HL-60/S4 (cell line): ENCODE data around the gene TTLL8.

Experiments used
- in situ Hi-C: fragments of 300-500 bp; cut with MboI; formaldehyde crosslinking; loops from 2 replicates; pipeline ENCODE4 v1.14.3; 2022; ENCODE audit warnings: low sequenced_read_pairs

Gene TTLL8

GRCh38 chr22:50083462-50084079 lies 25.5 kb upstream of the TTLL8 start:
- in situ Hi-C loops, result no loop called here

GRCh38 chr22:50082961-50083461 lies 24.9 kb upstream of the TTLL8 start:
- in situ Hi-C loops, result no loop called here

GRCh38 chr22:50082197-50082715 lies 24.2 kb upstream of the TTLL8 start:
- in situ Hi-C loops, result no loop called here

DNA sequence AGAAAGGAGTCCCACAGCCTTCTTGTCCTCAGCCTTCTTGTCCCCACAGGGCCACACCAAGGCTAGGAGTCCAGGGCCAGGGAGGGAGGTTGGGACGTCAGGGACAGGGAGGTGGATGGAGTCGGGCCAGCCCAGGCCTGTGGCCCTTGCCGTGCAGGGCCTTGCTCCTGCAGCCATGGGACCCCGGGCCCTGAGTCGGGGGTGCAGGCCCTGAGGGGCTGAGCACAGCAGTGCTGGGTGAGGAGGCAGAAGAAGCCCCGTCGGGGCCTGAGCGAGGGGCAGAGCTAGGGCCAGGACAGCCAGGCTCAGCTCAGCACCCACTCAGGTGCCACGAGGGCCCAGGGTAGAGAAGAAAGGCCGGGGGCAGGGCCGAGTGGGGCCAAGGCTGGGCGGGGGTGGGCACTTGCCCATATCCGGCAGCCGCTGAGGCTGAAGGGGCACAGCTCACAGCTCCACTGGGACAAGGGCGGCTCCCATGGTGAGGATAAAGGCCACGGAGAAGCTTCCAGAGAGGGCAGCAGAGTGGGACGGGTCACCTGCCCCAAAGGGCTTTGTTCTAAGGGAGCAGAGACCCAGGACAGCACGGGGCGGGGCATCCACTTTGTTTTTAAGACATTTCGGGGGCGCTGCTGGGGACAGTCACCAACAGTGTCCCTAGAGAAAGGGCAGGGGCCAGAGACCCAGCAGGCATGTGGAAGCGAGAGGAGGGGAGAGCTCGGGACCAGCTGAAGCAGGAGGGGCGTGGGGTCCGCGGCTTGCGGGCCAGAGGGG lies 23.5 kb upstream of the TTLL8 start:
- in situ Hi-C loops, result no loop called here

DNA sequence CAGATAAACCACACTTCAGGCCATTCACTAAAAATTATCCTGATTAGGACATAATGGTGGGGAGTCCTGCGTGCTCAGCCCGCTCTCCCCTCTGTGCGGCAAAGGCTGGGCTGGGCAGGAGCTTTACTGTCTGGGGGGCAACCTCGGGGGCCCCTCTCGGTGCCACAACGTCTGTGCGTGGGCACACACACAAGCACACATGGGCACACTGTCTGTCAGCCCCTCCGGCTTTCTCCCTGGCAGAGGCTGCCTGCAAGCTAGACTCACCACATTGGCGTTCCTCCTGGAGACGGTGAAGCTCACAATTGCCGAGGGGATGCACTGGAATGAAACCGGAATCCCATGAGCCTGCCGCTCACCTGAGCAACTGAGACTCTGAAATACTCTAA lies 22.0 kb upstream of the TTLL8 start:
- in situ Hi-C loops, result no loop called here

DNA sequence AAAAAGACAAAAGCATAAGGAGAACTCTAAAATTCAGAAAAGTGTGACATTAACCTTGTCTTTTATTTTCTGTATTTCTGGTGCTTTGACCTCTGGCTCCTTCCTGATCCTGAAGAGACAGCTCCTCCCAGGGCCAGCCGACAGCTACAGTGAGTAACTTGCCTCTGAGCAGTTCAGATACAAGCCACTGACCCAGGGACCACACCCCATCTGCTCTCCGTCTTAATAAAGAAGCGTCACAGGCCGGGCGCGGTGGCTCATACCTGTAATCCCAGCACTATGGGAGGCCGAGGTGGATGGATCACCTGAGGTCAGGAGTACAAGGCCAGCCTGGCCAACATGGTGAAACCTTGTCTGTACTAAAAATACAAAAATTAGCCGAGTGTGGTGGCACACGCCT lies 20.7 kb upstream of the TTLL8 start:
- in situ Hi-C loops, result no loop called here

- in situ Hi-C loops, result no loop called here
Observed at GRCh38 chr22:50078246-50078645, 20.1 kb upstream of the TTLL8 start.

DNA sequence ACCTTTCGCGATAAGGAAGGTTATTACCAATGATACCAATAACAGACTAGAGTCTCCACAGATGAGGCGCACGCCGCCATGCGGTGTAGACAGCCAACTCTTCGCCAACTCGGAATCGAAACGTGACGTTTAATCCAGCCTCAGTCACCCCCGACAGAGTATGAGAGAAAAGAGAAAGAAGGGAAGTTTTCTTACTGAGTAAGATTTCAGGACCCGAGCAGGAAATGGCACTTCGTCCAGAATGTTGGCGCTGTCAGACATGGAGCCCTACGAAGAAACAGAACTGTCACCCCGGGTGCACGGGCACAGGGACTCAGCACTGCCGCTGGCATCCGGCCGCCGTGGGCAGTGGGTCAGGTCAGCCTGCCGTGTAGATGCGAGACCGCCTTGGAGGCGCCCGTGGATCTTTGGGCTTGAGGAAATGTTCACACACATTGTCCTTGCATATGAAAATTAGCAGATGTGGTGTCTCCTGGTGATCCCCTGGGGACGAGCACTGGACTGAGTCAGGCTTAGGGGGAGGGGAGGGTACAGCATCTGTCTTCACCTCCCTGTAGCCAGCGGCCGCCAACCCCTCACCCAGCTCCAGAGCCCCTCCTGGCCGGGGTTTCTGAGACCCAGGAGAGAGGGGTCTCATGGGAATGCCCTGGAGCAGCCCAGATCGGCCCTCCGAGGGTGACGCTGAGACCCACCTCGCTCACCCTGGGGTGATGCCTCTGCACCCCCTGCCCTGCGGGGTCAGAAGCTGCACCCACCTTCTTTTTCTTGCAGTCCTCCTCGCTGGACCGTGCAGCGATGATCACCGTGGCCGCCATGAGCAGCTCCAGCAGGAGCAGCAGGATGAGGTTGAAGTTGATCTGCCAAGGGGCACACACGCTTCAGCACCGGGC lies 18.8 kb upstream of the TTLL8 start:
- in situ Hi-C loops, result no loop called here

DNA sequence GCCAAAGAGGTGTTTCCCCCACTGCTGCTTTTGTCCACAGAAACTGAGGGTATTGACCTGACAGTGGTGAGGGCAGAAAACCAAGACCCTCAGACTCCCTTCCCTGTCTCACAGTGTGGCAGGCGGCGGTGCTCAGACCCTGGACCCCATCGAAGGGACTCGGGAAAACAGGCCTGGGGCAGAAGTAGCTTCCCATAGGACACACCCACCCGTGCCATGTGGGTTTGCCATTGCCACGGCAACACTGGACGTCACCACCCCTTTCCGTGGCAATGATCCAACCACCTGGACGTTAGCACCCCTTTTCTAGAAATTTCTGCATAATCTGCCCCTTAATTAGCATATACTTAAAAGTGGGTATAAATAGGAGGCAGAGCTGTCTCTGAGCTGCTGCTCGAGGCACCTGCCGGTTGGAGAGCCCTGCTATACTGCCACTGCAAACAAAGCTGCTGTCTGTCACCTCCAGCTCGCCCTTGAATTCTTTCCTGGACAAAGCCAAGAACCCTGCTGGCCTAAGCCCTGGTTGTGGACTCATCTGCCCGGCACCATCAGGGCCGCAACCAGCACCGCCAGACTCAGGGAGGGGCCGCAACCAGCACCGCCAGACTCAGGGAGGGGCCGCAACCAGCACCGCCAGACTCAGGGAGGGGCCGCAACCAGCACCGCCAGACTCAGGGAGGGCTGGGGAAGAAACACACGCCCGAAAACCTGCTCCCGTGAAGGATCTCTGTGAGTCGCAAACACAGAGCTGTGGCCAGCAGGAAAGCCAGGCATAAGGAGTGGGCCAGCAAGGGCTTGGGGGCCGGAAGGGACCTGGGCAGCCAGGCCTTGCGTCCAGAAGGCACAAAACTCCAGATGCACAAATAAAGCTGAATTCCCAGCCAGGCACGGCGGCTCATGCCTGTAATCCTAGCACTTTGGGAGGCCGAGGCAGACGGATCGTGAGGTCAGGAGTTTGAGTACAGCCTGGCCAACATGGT lies 16.7 kb upstream of the TTLL8 start:
- in situ Hi-C loops, result no loop called here

DNA sequence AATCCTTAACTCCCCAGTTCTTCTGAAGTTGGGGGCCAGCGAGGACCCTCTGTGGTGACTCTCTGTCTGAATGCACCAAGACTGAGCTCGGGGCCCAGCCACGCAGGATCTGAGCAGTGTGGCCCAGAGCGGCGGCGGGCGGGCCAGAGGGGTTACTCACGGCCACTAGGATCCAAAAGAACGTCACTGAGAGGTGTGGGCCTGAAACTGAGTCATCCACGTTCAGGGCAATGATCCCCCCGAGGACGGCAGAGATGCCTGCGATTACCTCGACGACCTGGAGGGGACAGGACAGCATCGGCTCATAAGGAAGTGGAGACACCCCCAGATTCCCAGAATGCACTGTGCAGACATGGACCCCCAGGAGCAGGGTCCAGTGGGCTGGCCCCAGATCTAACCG lies 16.0 kb upstream of the TTLL8 start:
- in situ Hi-C loops, result no loop called here

GRCh38 chr22:50072714-50073538 lies 14.8 kb upstream of the TTLL8 start:
- in situ Hi-C loops, result no loop called here

DNA sequence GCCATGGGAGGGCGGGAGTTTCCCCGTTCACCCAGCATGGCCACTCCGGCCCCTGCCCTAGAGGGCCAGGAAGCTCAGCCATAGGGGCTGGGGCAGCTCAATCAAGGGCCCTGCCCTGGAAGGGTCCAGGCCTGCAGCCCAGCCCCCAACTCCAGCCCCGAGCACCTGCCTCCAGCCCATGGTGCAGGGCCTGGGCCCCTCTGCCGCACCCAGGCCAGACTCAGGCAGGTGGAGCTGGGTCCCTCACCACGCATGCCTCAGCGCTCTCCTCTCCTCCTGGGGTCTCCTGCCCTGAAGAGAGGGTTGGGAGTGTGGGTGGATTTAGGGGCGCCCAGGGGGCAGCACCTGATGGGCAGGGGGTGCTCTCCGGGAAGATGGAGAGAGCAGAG lies 14.1 kb upstream of the TTLL8 start:
- in situ Hi-C loops, result no loop called here

- in situ Hi-C loops, result no loop called here
Observed at GRCh38 chr22:50071432-50072166, 13.5 kb upstream of the TTLL8 start.

DNA sequence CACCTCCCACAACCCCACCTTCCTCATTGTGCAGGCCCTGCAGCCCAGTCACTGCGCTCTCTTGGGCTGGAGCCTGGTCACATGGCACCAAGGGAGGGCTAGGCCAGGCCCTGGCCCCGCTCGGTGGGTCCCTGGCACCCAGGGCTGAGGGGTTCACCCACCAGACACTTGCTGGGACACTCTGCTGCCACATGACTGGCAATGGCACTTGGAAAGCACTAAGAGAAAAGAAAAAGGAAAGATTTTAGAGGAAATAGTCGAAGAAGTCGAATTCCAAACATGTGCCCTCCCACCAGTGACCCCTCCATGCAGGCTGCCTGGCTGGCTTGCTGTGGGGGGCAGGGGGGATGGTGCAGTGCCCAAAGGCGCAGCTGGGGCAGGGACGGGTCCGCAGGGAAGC lies 12.3 kb upstream of the TTLL8 start:
- in situ Hi-C loops, result no loop called here

DNA sequence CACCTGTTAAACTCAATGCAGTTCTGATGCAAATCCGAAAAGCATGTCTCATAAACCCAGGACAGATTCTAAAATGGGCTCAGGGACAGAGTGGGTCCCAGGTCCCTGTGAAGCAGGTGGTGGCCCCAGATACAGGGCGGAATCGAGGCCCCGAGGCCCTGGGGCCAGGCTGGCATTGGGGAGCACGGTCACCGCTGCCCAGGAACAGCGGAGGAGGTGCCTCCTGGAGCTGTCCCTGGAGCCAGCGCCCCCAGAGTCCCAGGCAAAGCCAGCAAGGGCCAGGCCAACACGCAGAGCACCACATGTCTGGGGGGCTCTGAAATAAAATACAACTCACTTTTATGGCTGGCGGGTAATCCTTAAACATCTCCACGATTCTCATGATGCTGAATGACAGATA lies 10.0 kb upstream of the TTLL8 start:
- in situ Hi-C loops, result no loop called here

GRCh38 chr22:50067244-50067643 lies 9.1 kb upstream of the TTLL8 start:
- in situ Hi-C loops, result no loop called here

DNA sequence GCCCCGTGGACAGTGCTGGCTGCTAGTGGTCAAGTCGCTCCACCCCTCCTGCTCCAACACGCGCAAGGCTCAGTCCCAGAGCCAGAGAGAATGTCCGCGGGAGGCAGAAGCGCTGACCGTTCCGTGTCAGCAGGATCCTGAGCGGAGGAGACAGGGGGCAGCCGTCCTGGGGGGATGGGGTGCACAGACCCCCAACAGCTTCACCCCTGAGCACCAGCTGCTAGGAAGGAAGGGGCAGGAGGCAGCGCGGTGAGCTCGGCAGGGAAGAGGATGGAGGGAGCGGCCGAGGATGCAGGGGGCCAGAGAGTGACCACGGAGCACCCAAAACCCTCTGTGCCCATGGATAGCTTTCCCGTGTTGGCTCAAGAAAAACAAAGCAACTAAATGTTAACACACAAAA lies 6.4 kb upstream of the TTLL8 start:
- in situ Hi-C loops, result no loop called here

- in situ Hi-C loops, result no loop called here
Observed at GRCh38 chr22:50063589-50064393, 5.7 kb upstream of the TTLL8 start.
